GM18909 (cell line): ENCODE measurements around the gene PTPRE.
"Not testable (repeated sequence)": the region's sequence is repeated elsewhere in the genome, so short reads cannot be mapped to it uniquely, and the experiment has no call there.

ENCODE experiments used
- ATAC-seq: cut with Tn5 transposase; IDR thresholded peaks from one replicate; pipeline ENCODE4 v1.9.1; 2021; ENCODE audit warnings: mild to moderate bottlenecking; ENCODE audit not compliant: unreplicated experiment, poor library complexity

Gene PTPRE

DNA sequence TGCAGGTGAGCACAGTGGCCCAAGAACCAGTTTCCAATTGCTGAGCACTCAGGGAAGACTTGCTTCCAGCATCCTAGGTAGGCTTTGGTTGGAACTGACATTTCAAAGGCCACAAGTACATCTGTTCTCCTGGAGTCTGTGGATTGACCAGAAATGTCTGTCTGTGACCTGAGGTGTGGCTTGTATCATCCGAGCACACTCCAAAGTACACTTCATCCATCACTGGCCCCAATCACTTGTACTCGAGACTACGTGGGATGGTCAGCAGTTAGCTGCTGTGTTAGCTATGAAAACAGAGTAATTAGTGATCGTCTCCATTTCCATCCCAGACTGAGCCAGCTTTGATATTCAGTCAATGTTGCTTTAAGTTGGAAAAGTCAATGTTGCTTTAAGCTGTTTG, 174.3 kb downstream of the PTPRE start:
- ATAC-seq, result no peak

GRCh38 chr10:128081720-128082119, 174.8 kb downstream of the PTPRE start:
- no peak for ATAC-seq

- no peak for ATAC-seq
These were observed 176.4 kb downstream of the PTPRE start for GRCh38 chr10:128083191-128083895.

- ATAC-seq, result no peak
These were observed 177.5 kb downstream of the PTPRE start for GRCh38 chr10:128084364-128084763.

DNA sequence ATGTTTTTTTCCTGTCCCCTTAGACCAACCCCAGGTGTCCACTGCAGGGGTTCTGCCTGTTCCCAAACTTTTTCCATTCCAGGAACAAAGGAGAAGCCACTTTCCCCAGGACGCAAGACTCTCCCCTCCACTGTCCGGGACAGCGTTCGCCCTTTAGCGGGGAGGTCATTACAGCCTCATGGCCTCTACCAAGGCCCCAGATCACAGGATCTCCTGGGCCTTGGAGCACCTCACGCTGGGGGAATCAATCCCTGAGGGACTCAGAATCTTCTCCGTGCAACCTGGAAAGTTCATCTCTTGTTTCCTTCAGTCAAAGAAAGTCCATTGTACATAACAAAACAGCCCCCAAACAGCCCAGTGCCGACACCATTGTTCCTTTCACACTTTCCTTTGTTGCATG, 178.1 kb downstream of the PTPRE start:
- no peak for ATAC-seq

- no peak for ATAC-seq
These were observed 179.3 kb downstream of the PTPRE start for GRCh38 chr10:128086003-128086863.

DNA sequence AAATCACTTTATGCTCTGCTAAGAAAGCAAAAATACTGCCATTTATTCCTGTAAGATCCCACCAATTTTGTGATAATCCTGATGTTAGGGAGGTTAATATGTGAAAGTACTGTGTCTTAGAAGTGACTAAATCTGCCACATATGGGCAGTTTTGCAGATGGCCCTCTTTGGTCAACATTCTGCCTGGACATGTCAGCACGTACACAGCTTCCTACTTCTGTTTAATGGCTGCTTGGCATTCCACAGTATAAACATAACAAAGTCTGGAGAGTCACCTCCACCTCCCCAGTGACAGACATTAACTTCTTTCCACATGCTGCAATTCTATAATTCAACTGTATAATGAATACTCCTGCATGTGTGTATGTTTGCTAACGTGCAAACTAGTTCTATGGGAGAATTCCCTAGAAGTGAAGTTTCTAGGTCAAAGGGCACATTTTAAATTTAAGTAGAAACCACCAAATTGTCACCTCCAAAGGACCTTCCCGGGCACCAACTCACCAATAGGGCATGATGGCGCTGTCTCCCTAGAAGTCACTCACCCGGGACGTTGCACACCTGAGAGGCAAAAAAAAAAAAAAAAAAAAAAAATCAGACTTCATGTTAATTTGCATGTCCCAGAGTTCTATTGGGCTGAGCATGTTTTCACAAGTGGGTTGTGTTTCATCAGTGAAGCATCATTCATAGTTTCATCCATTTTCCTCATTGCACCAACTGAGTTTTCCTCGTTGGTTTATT, 180.4 kb downstream of the PTPRE start:
- ATAC-seq, result no peak

DNA sequence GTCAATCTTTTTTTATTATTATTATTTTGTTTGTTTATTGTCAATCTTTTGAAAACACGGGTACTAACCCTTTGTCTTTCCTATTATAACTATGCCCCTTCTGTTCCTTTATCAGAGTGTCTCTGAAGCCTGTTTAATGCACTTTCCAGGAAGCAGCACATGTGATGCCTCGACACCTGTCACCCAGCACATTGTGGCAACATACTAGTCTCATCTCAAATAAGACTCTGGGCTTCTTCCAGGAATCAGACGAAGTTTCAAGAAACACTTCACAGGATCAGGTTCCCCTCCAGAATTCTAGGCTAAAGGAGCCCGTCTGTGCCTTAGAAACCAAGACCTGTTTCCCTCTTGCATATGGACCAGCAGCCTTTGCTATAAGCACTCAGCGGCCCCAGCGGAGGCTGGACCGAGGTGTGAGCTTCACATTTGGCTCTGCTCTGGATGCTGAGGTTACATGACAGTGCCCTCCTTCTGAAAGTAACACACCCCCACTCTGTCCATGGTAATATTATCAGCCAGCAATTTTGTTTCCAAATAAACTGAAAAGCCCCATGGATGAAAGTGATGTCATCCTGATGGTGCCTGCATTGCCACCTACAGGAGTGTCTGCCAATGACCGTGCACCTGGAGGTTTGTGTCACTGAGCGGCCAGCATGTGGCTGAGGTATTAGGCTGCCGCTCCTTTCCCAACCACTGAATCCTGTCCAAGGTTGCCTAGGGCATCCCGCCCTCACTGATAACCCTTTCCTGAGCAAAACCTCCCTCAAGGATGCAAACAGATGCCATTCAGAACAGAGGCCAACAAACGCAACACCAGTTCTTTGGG, 181.2 kb downstream of the PTPRE start:
- no peak for ATAC-seq

- no peak for ATAC-seq
These were observed 184.8 kb downstream of the PTPRE start for GRCh38 chr10:128091636-128092210.

DNA sequence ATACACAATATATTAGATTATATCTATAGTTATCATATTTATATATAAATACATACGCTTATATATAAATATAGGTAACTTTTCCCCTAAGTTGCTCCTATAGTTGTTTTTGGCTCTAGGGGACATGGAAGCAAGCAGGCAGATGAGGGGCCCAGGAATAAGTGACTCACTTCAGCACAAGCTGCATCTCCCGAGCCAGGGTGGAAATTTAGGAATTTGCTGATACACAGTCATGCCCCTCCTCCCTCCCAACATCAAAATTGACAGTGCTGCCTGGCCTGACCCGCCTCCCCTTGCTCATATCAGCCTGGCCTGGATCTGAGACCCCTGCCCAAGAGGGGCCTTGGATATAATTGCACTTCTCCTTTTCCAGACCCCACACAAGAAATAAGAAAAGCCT, 185.6 kb downstream of the PTPRE start:
- no peak for ATAC-seq

GRCh38 chr10:128094596-128094995, 187.7 kb downstream of the PTPRE start:
- ATAC-seq, result not testable (repeated sequence)

DNA sequence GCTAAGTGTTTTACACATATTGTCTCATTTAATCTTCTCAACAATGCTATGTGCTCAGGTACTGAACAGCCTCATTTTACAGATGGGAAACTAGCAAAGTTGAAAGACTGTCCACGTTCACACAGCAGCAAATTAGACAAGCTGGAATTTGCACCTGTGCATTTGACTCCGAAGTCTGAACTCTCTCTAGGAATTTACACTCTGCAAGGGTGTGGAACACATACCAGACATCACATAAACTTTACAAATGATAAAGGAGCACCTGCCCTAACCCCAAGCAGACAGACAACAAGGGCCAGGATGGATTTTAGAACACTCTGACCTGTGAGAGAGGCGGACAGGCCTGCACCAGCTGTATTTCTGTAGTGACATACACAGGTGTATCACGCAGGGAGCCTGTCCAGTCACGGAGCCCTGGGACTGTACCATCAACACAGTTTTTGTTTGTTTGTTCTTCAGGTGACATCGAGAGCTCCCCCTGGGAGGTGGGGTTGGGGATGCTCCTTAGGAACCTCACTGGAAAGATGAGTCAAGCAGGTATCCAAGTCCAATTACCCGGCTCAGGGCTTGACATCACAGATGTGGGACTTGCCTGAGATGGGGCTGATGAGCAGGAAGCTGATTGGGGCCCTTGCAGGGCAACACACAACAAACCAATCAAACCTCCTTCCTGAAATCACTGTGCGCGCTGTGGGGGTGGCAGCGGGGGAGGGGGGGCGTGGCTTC, 188.3 kb downstream of the PTPRE start:
- peak; percentile 17 for ATAC-seq

DNA sequence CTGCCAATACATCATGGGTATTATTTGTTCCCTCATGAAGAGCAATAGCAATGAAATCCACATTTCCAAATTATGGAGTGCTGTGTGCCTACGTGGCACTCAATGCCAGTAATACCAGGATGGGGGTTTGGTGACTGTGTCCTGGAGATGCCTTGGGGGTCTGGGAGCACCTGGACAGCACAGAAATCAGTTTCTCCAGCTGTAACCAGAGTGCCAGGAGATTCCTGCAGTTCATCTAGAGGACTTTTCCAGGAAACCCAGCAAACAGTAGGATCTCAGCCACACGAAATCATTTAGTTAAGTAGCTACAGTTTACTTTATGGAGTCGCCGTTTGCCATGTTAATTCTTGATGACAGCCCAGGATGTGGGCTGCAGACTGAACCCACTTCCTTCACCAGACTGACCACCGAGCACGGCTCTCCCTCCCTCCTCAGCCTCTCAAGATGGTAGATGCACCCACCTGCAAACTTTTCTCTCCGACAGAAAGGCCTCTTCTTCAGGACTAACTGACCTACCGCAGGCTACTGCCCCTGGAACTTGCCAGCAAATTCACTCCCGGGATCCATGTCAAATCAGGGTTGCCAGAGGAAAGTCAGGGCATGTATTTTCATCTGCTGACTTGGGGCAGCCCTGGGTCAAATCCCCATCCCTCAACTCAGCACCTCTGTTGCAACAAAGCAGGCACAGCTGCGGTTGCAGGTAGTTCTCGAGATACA, 189.0 kb downstream of the PTPRE start:
- ATAC-seq, result peak; percentile 54

- no peak for ATAC-seq
These were observed 189.7 kb downstream of the PTPRE start for GRCh38 chr10:128096486-128097199.

GRCh38 chr10:128097783-128098182, 190.9 kb downstream of the PTPRE start:
- no peak for ATAC-seq

GRCh38 chr10:128098631-128099030, 191.7 kb downstream of the PTPRE start:
- ATAC-seq, result no peak

GRCh38 chr10:128099901-128100300, 193.0 kb downstream of the PTPRE start:
- no peak for ATAC-seq

GRCh38 chr10:128101901-128102300, 195.0 kb downstream of the PTPRE start:
- no peak for ATAC-seq
